Measurements from ENCODE around the gene ZNF133. TPM values are rescaled to one million over a fixed set of nuclear protein-coding genes. Genes with fewer than 3 reads are reported as not detected.

The ZNF133 gene
- polyA plus RNA-seq, 1 experiment: 18.6 TPM

- CTCF ChIA-PET: no interaction called here
- H3K36me3 ChIP-seq (ENCODE audit: control insufficient read depth, insufficient read depth, low read length): peaks cover 15% of the 10 kb centered on the region
- POLR2A ChIA-PET: no interaction called here
- TF ChIP-seq, protein P1, sequence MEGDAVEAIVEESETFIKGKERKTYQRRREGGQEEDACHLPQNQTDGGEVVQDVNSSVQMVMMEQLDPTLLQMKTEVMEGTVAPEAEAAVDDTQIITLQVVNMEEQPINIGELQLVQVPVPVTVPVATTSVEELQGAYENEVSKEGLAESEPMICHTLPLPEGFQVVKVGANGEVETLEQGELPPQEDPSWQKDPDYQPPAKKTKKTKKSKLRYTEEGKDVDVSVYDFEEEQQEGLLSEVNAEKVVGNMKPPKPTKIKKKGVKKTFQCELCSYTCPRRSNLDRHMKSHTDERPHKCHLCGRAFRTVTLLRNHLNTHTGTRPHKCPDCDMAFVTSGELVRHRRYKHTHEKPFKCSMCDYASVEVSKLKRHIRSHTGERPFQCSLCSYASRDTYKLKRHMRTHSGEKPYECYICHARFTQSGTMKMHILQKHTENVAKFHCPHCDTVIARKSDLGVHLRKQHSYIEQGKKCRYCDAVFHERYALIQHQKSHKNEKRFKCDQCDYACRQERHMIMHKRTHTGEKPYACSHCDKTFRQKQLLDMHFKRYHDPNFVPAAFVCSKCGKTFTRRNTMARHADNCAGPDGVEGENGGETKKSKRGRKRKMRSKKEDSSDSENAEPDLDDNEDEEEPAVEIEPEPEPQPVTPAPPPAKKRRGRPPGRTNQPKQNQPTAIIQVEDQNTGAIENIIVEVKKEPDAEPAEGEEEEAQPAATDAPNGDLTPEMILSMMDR (IDR thresholded peaks at IDR 0.05; ENCODE audit: insufficient read depth, low read depth, low read length): no peak
- H3K27me3 ChIP-seq (ENCODE audit: control insufficient read depth, insufficient read depth, low read length): no peaks in the 10 kb centered on the region
- no peak overlapping the region for H3K4me3 ChIP-seq (ENCODE audit: low read depth, low read length)
- no peak for DNase-seq (ENCODE audit: low read depth)
Measured at GRCh38 chr20:18313411-18313810, 25.1 kb downstream of the ZNF133 start.

DNA sequence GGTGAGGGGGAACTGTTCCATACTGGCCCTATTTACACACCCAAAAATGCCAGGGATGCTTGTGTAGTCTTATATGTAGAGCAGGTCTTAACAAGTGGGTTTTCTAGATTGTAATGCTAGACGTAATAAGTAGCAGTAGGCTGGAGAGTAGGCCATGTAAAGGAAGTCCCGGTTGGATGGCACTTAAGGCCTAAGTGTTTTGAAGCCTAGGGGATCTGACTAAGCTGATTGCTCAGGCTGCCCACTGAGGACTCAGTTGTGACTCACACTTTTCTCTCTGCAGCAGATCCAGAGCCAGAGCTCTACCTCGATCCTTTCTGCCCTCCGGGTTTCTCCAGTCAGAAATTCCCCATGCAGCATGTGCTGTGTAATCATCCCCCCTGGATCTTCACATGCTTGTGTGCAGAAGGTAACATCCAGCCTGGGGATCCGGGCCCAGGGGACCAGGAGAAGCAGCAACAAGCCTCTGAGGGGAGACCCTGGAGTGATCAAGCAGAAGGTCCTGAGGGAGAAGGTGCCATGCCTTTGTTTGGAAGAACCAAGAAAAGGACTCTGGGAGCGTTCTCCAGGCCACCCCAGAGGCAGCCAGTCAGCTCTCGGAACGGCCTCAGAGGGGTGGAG is 26.6 kb downstream of the ZNF133 start:
- TF ChIP-seq, protein P1 (IDR thresholded peaks at IDR 0.05; ENCODE audit: insufficient read depth, low read depth, low read length): no peak
- ChIA-PET POLR2A (no interaction called here), CTCF (no interaction called here)
- no peaks in the 10 kb centered on the region for H3K27me3 ChIP-seq (ENCODE audit: control insufficient read depth, insufficient read depth, low read length)
- H3K36me3 ChIP-seq (ENCODE audit: control insufficient read depth, insufficient read depth, low read length): peaks cover 12% of the 10 kb centered on the region
- no peak overlapping the region for H3K4me3 ChIP-seq (ENCODE audit: low read depth, low read length)
- DNase-seq (ENCODE audit: low read depth): peak; percentile 19

- TF ChIP-seq, protein P1 (IDR thresholded peaks at IDR 0.05; ENCODE audit: insufficient read depth, low read depth, low read length): no peak
- peaks cover 12% of the 10 kb centered on the region for H3K36me3 ChIP-seq (ENCODE audit: control insufficient read depth, insufficient read depth, low read length)
- H3K27me3 ChIP-seq (ENCODE audit: control insufficient read depth, insufficient read depth, low read length): no peaks in the 10 kb centered on the region
- ChIA-PET POLR2A (no interaction called here), CTCF (no interaction called here)
- no peak overlapping the region for H3K4me3 ChIP-seq (ENCODE audit: low read depth, low read length)
- DNase-seq (ENCODE audit: low read depth): no peak
Measured at GRCh38 chr20:18316166-18316565, 27.8 kb downstream of the ZNF133 start.

DNA sequence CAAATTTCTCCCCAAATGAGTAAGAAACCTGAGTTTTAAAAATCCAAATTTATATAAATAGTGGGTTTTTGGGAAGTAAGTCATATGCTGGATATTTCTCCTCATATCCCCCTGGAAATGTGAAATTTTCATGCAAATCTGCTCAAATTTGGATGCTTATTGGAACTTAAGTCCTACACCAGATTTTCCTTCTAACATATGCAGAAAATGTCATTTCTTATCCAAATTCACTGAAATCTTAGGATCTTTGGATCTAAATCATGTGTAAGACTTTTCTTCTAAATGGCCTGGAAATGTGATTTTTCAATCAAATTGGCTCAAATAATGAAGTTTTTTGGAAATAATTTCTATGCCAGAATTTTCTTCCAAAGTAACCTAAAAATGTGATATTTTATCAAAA is 33.0 kb downstream of the ZNF133 start:
- DNase-seq (ENCODE audit: low read depth): no peak
- Histone ChIP-seq H3K36me3 (ENCODE audit: control insufficient read depth, insufficient read depth, low read length) (peaks cover 3% of the 10 kb centered on the region), H3K27me3 (ENCODE audit: control insufficient read depth, insufficient read depth, low read length) (no peaks in the 10 kb centered on the region), H3K4me3 (ENCODE audit: low read depth, low read length) (no peak overlapping the region)
- ChIA-PET CTCF (no interaction called here), POLR2A (no interaction called here)
- TF ChIP-seq, protein P1 (IDR thresholded peaks at IDR 0.05; ENCODE audit: insufficient read depth, low read depth, low read length): no peak

DNA sequence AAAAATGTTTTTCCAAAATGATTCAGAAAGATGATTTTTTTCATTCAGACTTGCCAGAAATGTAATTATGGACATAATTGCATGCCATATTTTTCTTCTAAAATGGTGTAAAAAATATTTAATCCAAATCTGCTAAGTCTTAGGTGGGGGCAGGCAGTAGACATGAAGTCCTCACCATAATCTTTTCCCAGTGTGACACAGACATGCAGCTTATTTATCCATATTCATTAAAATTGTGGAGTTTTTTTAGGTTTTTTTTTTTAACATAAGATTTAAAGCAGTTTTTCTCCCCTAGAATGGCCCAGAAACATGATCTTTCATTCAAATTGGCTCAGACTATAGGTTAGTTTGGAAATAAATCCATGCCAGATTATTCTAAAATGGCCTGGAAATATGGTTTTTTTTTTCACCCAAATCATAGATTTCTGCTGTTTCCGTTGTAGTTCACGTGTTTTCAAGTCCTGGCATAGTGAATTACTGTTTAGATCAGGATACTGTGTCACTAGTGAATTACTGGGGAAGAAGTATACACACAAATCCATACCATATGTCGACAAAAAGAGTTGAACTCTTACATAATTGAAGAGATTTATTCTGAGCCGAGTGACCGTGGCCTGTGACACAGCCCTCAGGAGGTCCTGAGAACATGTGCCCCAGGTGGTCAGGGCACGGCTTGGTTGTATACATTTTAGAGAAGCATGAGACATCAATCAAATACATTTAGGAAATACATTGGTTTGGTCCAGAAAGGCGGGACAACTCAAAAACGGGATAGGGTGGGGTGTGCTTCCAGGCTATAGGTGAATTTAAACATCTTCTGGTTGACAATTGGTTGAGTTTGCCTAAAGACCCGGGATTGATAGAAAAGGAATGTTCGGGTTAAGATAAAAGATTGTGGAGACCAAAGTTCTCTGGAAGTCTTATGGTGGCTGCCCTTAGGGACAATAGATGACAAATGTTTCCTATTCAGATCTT is 33.9 kb downstream of the ZNF133 start:
- DNase-seq (ENCODE audit: low read depth): no peak
- Histone ChIP-seq H3K4me3 (ENCODE audit: low read depth, low read length) (no peak overlapping the region), H3K36me3 (ENCODE audit: control insufficient read depth, insufficient read depth, low read length) (no peaks in the 10 kb centered on the region), H3K27me3 (ENCODE audit: control insufficient read depth, insufficient read depth, low read length) (no peaks in the 10 kb centered on the region)
- ChIA-PET POLR2A (no interaction called here), CTCF (no interaction called here)
- TF ChIP-seq, protein P1 (IDR thresholded peaks at IDR 0.05; ENCODE audit: insufficient read depth, low read depth, low read length): no peak
